ENCODE measurements around the gene BTBD9.

BTBD9 gene

GRCh38 chr6:38552121-38552520, 87.6 kb downstream of the BTBD9 start:
- DNase-seq = no peak

DNA sequence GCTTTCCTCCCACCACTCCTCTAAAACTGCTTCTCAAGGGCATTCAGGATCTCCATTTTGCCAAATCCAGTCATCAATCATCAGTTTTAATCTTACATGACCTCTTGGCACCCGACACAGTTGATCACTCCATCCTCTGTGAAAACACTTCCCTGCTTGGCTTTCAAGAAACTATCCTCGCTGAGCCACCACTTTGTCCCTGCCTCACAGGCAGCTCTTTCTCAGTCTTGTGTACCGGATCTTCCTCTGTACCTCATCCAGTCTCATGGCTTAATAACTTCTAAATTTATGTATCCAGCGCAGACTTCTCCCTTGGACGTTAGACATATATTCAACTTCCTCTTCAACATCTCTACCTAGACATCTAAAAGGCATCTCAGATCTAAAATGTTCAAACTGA, 89.9 kb downstream of the BTBD9 start:
- DNase-seq = peak; percentile 51

- no peak for DNase-seq
Measured at GRCh38 chr6:38549180-38549579, 90.5 kb downstream of the BTBD9 start.

DNA sequence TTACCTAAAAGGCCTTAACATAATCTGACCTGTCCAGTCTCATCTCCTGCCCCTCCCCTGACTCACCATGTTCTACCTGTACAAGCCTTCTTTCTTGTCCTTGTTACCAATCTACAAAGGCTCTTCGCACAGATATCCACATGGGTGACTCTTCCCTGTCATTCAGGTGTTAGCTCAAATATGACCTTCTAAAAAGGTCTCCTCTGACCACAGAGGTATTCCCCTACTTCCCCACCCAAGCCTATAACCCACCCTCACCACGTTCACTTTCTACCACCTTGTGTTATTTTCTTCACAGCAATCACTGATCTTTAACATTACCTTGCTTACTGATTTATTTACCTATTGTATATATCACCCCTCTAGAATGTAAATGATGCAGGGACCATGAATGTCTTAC, 96.7 kb downstream of the BTBD9 start:
- no peak for DNase-seq

DNA sequence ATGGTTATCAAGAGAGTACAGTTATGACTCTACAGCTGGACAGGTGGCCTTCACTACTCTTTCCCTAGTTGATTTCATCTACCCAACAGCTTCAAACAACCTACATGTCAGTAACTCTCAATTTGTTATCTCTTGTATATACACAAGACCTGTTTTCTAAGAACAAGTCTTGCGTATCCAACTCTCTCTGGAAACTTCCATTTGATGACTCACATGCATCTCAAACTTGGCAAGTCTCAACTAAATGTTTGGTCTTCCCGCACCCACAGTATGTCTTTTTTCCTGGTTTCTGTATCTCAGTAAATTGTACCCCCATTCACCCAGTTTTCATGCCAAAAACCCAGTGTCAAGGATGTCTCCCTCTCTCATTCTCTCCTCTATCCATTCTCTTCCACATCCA, 97.7 kb downstream of the BTBD9 start:
- no peak for DNase-seq

GRCh38 chr6:38533064-38533463, 106.7 kb downstream of the BTBD9 start:
- no peak for DNase-seq

DNA sequence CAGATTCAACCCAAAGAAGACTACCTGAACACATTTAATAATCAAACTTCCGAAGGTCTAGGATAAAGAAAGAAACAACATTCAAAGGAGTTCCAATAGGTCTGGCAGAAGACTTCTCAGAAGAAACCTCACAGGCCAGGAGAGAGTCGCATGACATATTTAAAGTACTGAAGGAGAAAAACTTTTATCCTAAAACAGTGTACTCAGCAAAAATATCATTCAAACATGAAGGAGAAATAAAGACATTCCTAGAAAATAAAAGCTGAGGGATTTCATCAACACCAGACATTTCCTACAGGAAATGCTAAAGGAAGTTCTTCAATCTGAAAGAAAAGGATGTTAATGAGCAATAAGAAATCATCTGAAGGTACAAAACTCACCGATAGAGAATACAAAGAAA, 108.6 kb downstream of the BTBD9 start:
- DNase-seq = no peak

DNA sequence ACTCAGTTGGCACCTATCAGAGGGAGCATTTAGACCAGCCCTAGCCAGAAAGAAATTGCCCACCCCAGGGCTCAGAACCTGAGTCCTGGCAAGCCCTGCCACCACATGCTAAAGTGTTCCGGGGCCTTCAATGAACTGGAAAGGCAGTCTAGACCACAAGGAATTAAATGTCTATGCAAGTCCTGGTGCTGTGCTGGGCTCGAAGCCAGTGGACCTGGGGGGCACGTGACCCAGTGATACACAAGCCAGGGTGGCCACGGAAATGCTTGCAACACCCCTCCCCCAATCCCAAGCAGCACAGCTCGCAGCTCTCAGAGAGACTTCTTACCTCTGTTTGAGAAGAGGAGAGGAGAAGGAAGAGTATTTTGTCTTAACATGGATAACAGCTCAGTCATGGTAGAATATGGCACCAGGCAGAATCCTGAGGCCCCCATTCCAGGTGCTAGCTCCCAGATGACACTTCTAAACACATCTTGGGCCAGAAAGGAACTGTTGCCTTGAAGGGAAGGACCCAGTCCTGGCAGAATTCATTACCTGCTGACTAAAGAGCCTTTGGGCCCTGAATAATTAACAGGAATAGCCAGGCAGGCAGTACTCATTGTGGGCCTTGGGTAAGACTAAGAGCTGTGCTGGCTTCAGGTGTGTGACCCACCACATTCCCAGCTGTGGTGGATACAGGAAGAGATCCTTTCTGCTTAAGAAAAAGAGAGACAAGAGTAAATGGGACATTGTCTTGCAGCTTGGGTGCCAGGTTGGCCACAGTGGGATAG, 111.3 kb downstream of the BTBD9 start:
- no peak for DNase-seq

DNA sequence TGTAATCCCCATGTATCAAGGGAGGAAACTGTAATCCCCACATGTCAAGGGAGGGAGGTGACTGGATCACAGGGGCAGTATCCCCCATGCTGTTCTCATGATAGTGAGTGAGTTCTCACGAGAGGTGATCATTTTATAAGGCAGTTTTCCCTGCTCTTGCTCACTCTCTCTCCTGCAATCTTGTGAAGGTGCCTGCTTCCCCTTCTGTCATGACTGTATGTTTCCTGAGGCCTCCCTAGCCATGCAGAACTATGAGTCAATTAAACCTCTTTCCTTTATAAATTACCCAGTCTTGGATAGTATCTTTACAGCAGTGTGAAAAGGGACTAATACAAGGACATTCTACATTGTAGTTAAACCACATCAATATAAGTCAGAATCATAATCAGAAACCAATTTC, 112.4 kb downstream of the BTBD9 start:
- no peak for DNase-seq

DNA sequence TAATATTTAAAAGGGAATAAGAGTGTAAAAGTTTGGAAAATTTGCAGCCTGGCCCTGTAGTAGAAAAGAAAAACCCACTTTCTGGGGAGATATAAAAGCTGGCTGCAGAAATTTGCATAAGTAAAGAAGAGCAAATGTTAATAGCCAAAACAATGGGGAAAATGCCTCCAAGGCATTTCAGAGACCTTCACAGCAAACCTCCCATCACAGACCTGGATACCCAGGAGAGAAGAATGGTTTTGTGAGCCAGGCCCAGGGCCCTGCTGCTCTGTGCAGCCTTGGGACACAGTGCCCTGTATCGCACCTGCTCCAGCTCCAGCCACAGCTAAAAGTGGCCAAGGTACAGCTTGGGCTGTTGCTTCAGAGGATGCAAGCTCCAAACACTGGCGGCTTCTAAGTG, 113.8 kb downstream of the BTBD9 start:
- no peak for DNase-seq

- DNase-seq = no peak
Measured at GRCh38 chr6:38524436-38525145, 115.1 kb downstream of the BTBD9 start.

GRCh38 chr6:38522322-38522721, 117.4 kb downstream of the BTBD9 start:
- DNase-seq = no peak

- DNase-seq = no peak
Measured at GRCh38 chr6:38518511-38519304, 121.0 kb downstream of the BTBD9 start.

DNA sequence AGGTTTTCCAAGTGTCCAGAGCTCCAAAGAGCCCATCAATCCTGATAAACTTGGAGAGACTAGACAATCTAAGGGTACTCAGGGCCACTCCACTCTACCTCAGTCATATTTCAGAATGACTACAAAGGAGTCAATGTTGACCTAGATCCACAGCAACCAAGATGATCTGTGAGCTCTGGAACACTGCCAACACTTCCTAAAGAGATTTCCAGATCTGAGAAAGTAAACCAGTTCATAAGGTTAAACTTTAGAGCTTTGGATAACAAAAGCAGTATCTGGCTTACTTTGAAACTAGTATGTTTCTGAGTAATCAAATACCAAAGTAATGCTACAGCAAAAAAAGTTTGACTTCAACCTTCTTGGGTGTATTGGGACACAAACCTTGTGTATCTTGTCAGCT, 122.7 kb downstream of the BTBD9 start:
- DNase-seq = peak; percentile 58

DNA sequence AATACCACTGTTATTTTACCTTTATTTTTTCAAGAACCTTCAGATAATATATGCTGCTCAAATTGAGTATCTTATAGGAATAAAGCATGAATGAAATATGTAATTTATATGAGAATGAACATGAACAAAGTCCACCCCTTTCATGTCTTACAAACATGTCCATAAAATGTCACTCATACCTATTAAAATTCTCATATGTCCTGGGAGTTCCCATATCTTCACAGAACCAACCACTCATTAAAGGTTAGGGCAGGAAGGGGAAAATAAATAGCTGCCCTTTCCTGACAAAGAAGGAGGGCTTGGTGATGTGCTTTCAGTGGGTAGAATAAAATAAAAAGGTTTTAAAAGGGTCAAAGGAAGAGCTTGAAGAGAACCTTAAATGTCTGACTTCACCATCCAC, 125.3 kb downstream of the BTBD9 start:
- DNase-seq = no peak

DNA sequence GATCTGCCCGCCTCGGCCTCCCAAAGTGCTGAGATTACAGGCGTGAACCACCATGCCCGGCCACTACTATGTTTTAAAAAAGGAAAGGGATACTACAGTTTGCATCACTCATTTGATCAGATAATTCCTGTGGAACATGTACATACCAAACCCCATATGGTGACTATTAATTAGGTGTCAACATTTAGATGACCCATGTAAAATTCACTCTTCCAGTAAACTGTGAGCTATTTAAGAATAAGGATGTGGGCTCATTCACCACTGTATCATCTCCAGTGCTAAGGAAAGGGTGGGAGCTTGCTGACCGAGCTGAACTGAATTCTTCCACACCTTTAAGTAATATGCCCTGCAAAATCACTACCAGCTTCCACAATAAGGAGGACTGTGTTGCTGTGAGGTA, 127.5 kb downstream of the BTBD9 start:
- DNase-seq = no peak

DNA sequence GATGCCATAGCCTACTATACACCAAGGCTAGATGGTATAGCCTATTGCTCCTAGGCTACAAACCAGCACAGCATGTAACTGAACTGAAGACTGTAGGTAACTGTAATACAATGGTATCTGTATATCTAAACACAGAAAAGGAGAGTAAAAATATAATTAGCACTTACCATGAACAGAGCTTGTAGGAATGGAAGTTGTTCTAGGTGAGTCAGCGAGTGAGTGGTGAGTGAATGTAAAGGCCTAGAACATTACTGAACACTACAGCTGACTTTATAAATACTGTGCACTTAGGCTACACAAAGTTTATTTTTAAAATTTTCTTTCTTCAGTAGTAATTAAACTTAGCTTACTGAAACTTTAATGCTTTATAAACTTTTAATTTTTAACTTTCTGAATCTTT, 129.5 kb downstream of the BTBD9 start:
- no peak for DNase-seq

GRCh38 chr6:38509713-38510112, 130.0 kb downstream of the BTBD9 start:
- no peak for DNase-seq

DNA sequence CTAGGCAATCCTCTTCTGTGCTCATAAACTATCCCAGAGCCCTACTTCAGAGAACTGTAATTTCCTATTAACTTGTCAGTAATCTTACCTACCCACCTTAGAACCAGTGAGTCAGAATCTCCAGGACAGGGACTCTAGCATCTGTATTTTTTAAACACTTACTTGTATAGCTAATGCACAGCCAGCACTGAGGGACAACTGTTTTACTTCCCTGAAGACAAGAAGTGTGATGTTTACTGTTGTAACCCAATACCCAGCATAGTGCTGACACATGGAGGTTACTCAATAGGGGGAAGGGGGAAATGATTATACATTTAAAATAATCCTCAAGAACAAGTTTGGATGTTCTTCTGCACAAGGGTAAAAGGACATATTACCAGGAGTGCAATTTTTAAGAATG, 130.8 kb downstream of the BTBD9 start:
- DNase-seq = no peak

GRCh38 chr6:38508286-38508685, 131.4 kb downstream of the BTBD9 start:
- no peak for DNase-seq

DNA sequence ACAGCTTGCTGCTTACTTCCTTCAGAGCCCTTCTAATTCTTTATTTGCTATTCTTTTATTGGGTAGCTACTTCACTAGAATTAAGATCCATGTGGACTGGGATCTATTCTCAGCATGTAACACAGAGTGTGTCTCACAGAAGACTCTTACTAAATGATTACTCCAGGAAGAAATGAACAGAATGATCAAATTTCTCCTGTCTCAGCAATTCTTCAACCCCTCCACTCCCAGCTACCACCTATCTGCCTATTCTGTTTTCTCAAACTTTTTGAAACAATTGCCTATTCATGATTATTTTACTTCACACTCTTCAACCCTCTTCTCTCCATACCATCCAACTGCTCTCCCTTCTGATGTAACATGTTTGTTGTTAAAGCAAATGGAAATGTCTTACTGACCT, 132.6 kb downstream of the BTBD9 start:
- no peak for DNase-seq

DNA sequence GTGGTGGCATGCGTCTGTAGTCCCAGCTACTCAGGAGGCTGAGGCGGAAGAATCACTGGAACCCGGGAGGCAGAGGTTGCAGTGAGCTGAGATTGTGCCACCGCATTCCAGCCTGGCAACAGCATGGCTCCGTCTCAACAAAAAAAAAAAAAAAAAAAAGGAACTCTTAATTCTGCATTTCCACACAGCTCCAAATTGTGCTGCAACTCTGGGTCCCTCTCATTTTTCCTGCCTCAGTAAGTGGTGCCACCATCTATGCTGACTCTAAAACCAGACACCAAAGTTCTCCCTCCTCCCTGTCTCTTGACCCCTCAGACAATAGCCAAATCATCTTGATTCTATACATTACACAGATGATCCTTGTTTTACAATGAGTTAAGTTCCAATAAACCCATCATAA, 133.9 kb downstream of the BTBD9 start:
- DNase-seq = no peak

DNA sequence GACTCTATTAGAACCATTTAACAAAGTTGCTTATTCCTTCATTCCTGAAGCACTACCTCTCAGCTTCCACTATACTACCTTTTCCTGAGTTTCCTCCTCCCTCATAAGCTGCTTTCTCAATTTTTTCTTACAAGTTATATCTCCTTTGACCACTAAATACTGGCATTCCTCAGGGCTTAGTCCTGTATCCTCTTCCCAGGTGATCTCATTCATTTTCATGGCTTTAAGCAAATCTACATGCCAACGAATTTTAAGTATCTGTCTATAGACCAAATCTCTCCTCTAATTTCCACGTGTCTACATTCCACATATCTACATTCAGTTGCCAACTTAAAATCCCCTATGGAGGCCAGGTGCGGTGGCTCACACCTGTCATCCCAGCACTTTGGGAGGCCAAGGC, 134.7 kb downstream of the BTBD9 start:
- no peak for DNase-seq
